ENCODE measurements around the gene NCF1.
"Not testable (repeated sequence)": the region's sequence is repeated elsewhere in the genome, so short reads cannot be mapped to it uniquely, and the experiment has no call there.

The NCF1 gene

DNA sequence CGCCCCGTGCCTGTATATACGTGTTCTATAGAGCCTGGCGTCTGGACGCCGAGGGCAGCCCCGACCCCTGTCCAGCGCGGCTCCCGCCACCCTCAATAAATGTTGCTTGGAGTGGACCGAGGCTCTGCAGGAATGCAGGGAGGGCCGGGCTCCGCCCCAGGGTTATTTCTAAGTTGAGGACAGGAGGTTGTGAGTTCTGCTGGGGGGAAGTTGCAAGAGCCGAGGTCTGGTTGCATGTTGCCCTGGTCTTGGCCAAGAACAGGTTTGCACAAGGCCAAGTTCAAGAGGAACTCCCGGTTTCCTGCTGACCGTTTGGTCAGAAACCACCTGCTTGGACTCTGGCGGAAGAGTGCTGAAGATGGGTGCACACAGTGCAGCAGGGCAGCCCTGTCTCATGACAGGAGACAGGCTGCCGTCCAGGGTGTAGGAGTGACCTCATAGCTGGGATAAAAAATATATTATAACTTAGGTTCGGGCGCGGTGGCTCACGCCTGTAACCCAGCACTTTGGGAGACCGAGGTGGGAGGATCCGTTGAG lies 15.5 kb downstream of the NCF1 start:
- H3K4me1 ChIP-seq (ENCODE audit: control insufficient read depth, insufficient read depth, low read length); H3K36me3 ChIP-seq (ENCODE audit: control insufficient read depth in 2 of 2, insufficient read depth in 2 of 2, low read length in 2 of 2); H3K9me3 ChIP-seq (ENCODE audit: control insufficient read depth in 2 of 2, low read length in 2 of 2); H3K4me3 ChIP-seq (ENCODE audit: low read length in 2 of 2); H3K9ac ChIP-seq (ENCODE audit: low read length in 2 of 2); H3K27ac ChIP-seq (ENCODE audit: low read length); H3K27me3 ChIP-seq (ENCODE audit: control insufficient read depth in 1 of 2, insufficient read depth in 2 of 2, low read length in 2 of 2): not testable (repeated sequence)

GRCh38 chr7:74797848-74798622 lies 24.2 kb downstream of the NCF1 start:
- H3K36me3 ChIP-seq (ENCODE audit: control insufficient read depth in 2 of 2, insufficient read depth in 2 of 2, low read length in 2 of 2); H3K4me1 ChIP-seq (ENCODE audit: control insufficient read depth, insufficient read depth, low read length); H3K9me3 ChIP-seq (ENCODE audit: control insufficient read depth in 2 of 2, low read length in 2 of 2); H3K27ac ChIP-seq (ENCODE audit: low read length); H3K9ac ChIP-seq (ENCODE audit: low read length in 2 of 2); H3K27me3 ChIP-seq (ENCODE audit: control insufficient read depth in 1 of 2, insufficient read depth in 2 of 2, low read length in 2 of 2); H3K4me3 ChIP-seq (ENCODE audit: low read length in 2 of 2): not testable (repeated sequence)

GRCh38 chr7:74798644-74799043 lies 24.8 kb downstream of the NCF1 start:
- not testable (repeated sequence) for H3K9me3 ChIP-seq (ENCODE audit: control insufficient read depth in 2 of 2, low read length in 2 of 2); H3K36me3 ChIP-seq (ENCODE audit: control insufficient read depth in 2 of 2, insufficient read depth in 2 of 2, low read length in 2 of 2); H3K4me1 ChIP-seq (ENCODE audit: control insufficient read depth, insufficient read depth, low read length); H3K4me3 ChIP-seq (ENCODE audit: low read length in 2 of 2); H3K27me3 ChIP-seq (ENCODE audit: control insufficient read depth in 1 of 2, insufficient read depth in 2 of 2, low read length in 2 of 2); H3K9ac ChIP-seq (ENCODE audit: low read length in 2 of 2); H3K27ac ChIP-seq (ENCODE audit: low read length)

GRCh38 chr7:74815882-74816281 lies 42.1 kb downstream of the NCF1 start:
- not testable (repeated sequence) for H3K36me3 ChIP-seq (ENCODE audit: control insufficient read depth in 2 of 2, insufficient read depth in 2 of 2, low read length in 2 of 2); H3K4me1 ChIP-seq (ENCODE audit: control insufficient read depth, insufficient read depth, low read length); H3K27ac ChIP-seq (ENCODE audit: low read length); H3K27me3 ChIP-seq (ENCODE audit: control insufficient read depth in 1 of 2, insufficient read depth in 2 of 2, low read length in 2 of 2); H3K4me3 ChIP-seq (ENCODE audit: low read length in 2 of 2); H3K9ac ChIP-seq (ENCODE audit: low read length in 2 of 2); H3K9me3 ChIP-seq (ENCODE audit: control insufficient read depth in 2 of 2, low read length in 2 of 2)

DNA sequence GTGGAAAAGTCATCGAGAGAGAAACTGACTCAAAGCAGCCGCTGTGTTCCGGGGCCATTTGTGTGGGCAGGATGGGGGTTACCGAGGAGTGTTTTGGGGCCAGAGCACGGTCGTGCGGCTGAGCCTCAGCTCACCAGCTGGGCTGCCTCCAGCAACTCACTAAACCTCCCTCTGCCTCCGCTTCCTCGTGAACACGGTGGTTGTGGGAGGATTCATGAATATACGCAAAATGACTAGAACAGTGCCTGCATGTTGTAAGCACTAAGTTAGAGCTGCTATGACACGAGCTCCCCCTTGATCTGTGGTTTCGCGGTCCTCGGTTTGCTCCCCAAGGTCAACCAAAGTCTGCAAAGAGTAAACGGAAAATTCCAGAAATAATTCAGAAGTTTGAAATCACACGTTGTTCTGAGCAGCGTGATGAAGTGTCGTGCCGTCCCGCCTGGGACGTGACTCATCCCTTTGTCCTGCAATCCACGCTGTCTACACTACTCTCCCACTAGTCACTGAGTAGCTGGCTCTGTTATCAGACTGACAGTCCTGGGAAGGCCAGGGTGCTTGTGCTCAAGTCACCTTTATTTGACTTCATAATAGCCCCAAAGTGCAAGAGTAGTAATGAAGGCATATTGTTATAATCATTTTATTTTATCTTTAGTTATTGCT lies 46.5 kb downstream of the NCF1 start:
- not testable (repeated sequence) for H3K27ac ChIP-seq (ENCODE audit: low read length); H3K27me3 ChIP-seq (ENCODE audit: control insufficient read depth in 1 of 2, insufficient read depth in 2 of 2, low read length in 2 of 2); H3K9ac ChIP-seq (ENCODE audit: low read length in 2 of 2); H3K4me3 ChIP-seq (ENCODE audit: low read length in 2 of 2); H3K4me1 ChIP-seq (ENCODE audit: control insufficient read depth, insufficient read depth, low read length); H3K36me3 ChIP-seq (ENCODE audit: control insufficient read depth in 2 of 2, insufficient read depth in 2 of 2, low read length in 2 of 2); H3K9me3 ChIP-seq (ENCODE audit: control insufficient read depth in 2 of 2, low read length in 2 of 2)

DNA sequence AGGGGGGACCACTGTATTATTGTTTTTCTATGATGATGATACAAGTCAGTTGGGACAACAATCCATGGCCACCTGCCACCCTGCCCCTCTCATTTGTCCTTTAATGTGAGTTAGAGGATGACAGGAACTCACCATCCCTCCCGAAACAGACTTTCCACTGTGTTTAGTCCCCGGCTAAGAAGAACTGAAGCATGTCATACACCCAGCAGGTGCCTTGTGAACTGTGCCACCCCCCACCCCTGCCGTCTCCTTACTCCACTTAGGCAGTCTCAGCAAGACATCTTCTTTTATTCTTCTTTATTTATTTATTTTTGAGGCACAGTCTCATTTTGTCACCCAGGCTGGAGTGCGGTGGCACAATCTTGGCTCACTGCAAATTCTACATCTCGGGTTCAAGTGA lies 47.4 kb downstream of the NCF1 start:
- not testable (repeated sequence) for H3K36me3 ChIP-seq (ENCODE audit: control insufficient read depth in 2 of 2, insufficient read depth in 2 of 2, low read length in 2 of 2); H3K4me3 ChIP-seq (ENCODE audit: low read length in 2 of 2); H3K4me1 ChIP-seq (ENCODE audit: control insufficient read depth, insufficient read depth, low read length); H3K27ac ChIP-seq (ENCODE audit: low read length); H3K27me3 ChIP-seq (ENCODE audit: control insufficient read depth in 1 of 2, insufficient read depth in 2 of 2, low read length in 2 of 2); H3K9me3 ChIP-seq (ENCODE audit: control insufficient read depth in 2 of 2, low read length in 2 of 2); H3K9ac ChIP-seq (ENCODE audit: low read length in 2 of 2)

DNA sequence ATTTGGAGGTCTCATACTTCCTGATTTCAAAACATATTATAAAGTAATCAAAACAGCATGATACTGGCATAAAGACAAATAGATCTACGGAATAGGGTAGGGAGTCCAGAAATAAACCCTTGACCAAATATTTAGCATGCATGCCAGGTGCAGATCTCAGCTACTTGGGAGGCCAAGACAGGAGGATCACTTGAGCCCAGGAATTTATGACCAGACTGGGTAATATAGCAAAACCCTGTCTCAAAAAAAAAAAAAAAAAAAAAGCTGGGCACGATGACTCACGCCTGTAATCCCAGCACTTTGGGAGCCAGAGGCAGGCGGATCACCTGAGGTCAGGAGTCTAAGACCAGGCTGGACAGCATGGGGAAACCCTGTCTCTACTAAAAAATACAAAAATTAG lies 56.1 kb downstream of the NCF1 start:
- H3K36me3 ChIP-seq (ENCODE audit: control insufficient read depth in 2 of 2, insufficient read depth in 2 of 2, low read length in 2 of 2); H3K4me3 ChIP-seq (ENCODE audit: low read length in 2 of 2); H3K9me3 ChIP-seq (ENCODE audit: control insufficient read depth in 2 of 2, low read length in 2 of 2); H3K27ac ChIP-seq (ENCODE audit: low read length); H3K9ac ChIP-seq (ENCODE audit: low read length in 2 of 2); H3K4me1 ChIP-seq (ENCODE audit: control insufficient read depth, insufficient read depth, low read length); H3K27me3 ChIP-seq (ENCODE audit: control insufficient read depth in 1 of 2, insufficient read depth in 2 of 2, low read length in 2 of 2): not testable (repeated sequence)

DNA sequence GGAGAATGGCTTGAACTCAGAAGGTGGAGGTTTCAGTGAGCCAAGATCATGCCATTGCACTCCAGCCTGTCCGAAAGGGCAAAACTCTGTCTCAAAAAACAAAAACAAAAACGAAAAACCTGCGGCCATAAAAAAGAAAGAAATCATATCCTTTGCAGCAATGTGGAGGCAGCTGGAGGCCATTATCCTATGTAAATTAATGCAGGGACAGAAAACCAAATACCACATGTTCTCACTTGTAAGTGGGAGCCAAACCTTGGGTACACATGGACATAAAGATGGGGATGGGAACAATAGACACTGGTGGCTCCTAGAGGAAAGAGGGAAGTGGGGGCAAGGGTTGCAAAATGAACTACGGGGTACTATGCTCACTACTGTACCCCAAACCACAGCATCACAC lies 56.6 kb downstream of the NCF1 start:
- not testable (repeated sequence) for H3K27ac ChIP-seq (ENCODE audit: low read length); H3K4me3 ChIP-seq (ENCODE audit: low read length in 2 of 2); H3K36me3 ChIP-seq (ENCODE audit: control insufficient read depth in 2 of 2, insufficient read depth in 2 of 2, low read length in 2 of 2); H3K4me1 ChIP-seq (ENCODE audit: control insufficient read depth, insufficient read depth, low read length); H3K9me3 ChIP-seq (ENCODE audit: control insufficient read depth in 2 of 2, low read length in 2 of 2); H3K9ac ChIP-seq (ENCODE audit: low read length in 2 of 2); H3K27me3 ChIP-seq (ENCODE audit: control insufficient read depth in 1 of 2, insufficient read depth in 2 of 2, low read length in 2 of 2)
